ENCODE data around the gene ATF2. TPM values are rescaled to one million over a fixed set of nuclear protein-coding genes. Genes with fewer than 3 reads are reported as not detected.

ATF2 gene
- total and polyA plus RNA-seq, 11 donors, result 11.2 to 41.5 (median 24.8) TPM

DNA sequence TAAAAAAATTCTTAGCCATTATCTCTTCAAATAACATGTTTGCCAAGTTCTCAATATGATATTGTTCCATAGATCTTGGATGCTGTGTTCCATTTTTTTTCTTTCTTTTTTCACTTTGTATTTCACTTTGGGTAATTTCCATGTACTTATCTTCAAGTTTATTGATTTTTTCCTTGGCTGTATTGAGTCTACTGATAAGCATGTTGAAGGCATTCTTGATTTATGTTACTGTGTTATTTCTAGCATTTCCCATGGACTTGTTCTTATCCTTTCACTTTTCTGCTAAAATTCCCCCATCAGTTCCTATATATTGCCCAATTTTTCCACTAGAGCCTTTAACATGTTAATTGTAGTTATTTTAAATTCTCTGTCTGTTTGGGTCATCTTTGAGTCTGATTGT lies 112.0 kb downstream of the ATF2 start:
- Histone ChIP-seq H3K4me1 (no peaks in the 10 kb centered on the region), H3K27ac (no peak overlapping the region), H3K4me3 (no peak overlapping the region), H3K36me3 (no peaks in the 10 kb centered on the region), H3K27me3 (no peaks in the 10 kb centered on the region), H3K9me3 (no peaks in the 10 kb centered on the region)
- no peak for DNase-seq
- intact Hi-C loops (cut with DNase I), result no loop called here
- TF ChIP-seq POLR2A (IDR thresholded peaks at IDR 0.05), result no peak
- TF ChIP-seq, protein P1, sequence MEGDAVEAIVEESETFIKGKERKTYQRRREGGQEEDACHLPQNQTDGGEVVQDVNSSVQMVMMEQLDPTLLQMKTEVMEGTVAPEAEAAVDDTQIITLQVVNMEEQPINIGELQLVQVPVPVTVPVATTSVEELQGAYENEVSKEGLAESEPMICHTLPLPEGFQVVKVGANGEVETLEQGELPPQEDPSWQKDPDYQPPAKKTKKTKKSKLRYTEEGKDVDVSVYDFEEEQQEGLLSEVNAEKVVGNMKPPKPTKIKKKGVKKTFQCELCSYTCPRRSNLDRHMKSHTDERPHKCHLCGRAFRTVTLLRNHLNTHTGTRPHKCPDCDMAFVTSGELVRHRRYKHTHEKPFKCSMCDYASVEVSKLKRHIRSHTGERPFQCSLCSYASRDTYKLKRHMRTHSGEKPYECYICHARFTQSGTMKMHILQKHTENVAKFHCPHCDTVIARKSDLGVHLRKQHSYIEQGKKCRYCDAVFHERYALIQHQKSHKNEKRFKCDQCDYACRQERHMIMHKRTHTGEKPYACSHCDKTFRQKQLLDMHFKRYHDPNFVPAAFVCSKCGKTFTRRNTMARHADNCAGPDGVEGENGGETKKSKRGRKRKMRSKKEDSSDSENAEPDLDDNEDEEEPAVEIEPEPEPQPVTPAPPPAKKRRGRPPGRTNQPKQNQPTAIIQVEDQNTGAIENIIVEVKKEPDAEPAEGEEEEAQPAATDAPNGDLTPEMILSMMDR (IDR thresholded peaks at IDR 0.05), result no peak
- no peak for ATAC-seq

- intact Hi-C loops (cut with DNase I), result no loop called here
- WGBS, 4 donors, result 95 to 98% (median 96%) methylated on average over 4 of the region's 4 CpGs
These were observed 113.7 kb downstream of the ATF2 start for GRCh38 chr2:175054340-175054739.

DNA sequence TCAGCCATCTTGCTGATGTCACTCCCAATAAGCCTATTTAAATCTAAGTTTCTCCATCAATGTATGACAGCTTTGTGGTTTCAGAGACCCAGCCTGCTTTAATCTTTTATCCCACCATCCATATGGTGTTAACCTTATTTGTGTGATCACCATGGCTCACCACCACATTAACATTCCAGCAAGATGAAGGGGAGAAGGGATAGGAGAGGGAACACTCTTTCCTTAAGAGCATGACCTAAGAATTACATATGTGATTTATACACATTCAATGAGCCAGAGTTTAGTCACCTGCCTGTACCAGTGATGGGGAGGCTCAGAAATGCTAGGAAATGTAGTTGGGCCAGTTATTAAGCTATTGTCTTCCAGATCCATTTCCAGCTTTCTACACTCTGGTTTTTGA lies 118.3 kb downstream of the ATF2 start:
- H3K36me3 ChIP-seq, result no peaks in the 10 kb centered on the region
- H3K27me3 ChIP-seq, result no peaks in the 10 kb centered on the region
- H3K9me3 ChIP-seq, result peaks cover 0 to 12% (median 0%) of the 10 kb centered on the region in 12 donors
- TF ChIP-seq, protein P1 (IDR thresholded peaks at IDR 0.05), result no peak
- TF ChIP-seq POLR2A (IDR thresholded peaks at IDR 0.05), result no peak
- ATAC-seq (no peak), DNase-seq (no peak)
- H3K4me1 ChIP-seq, result no peaks in the 10 kb centered on the region
- intact Hi-C loops (cut with DNase I), result no loop called here
- H3K27ac ChIP-seq, result no peak overlapping the region
- no peak overlapping the region for H3K4me3 ChIP-seq

More at GRCh38 chr2:175054340-175054739, 113.7 kb downstream of the ATF2 start:
- Histone ChIP-seq H3K27me3 (no peaks in the 10 kb centered on the region), H3K27ac (no peak overlapping the region), H3K4me3 (no peak overlapping the region), H3K4me1 (no peaks in the 10 kb centered on the region), H3K9me3 (peaks cover 0 to 2% (median 0%) of the 10 kb centered on the region in 12 donors), H3K36me3 (no peaks in the 10 kb centered on the region)
- DNase-seq (no peak), ATAC-seq (no peak)
- TF ChIP-seq, protein P1 (IDR thresholded peaks at IDR 0.05), result no peak
- TF ChIP-seq POLR2A (IDR thresholded peaks at IDR 0.05), result no peak

DNA sequence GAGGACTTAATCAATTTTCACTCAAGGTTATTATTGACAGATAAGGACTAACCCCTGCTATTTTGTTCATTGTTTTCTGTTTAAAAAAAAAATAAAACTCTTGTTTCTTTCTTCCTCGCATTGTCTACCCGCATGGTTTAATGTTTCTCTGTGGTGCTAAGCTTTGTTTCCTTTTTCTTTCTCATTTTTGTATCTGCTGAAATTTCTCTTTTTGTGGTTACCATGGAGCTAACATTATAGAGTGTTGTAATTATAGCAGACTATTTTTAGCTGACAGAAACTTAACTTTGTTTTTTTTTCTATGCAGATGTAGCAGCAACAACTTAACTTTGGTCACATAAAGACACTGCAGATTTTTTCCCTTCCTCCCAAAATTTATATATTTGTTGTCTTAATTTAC lies 119.7 kb downstream of the ATF2 start:
- WGBS, 4 donors, result 75 to 89% (median 86%) methylated on average over 2 of the region's 2 CpGs
- no peak for DNase-seq

More for the DNA sequence above, 119.7 kb downstream of the ATF2 start:
- Histone ChIP-seq H3K27ac (no peak overlapping the region), H3K36me3 (no peaks in the 10 kb centered on the region), H3K4me3 (no peak overlapping the region), H3K9me3 (peaks cover 0 to 12% (median 0%) of the 10 kb centered on the region in 12 donors), H3K4me1 (no peaks in the 10 kb centered on the region), H3K27me3 (no peaks in the 10 kb centered on the region)
- TF ChIP-seq, protein P1 (IDR thresholded peaks at IDR 0.05), result no peak
- no peak for TF ChIP-seq POLR2A (IDR thresholded peaks at IDR 0.05)
- intact Hi-C loops (cut with DNase I), result no loop called here
- ATAC-seq, result no peak

Measured in heart left ventricle (tissue), 16 donors.